Fibroblast of upper back skin (primary cell): ENCODE data around the gene IDI2.
"Not testable (repeated sequence)": the region's sequence is repeated elsewhere in the genome, so short reads cannot be mapped to it uniquely, and the experiment has no call there.

Source experiments
- DNase-seq: peaks from one replicate; pipeline ENCODE4 v3.0.0-alpha.2; 2013

IDI2 gene

GRCh38 chr10:1045415-1045814 is 19.8 kb upstream of the IDI2 start:
- DNase-seq = no peak

- no peak for DNase-seq
These were observed 19.3 kb upstream of the IDI2 start for GRCh38 chr10:1044964-1045363.

- DNase-seq = no peak
These were observed 18.5 kb upstream of the IDI2 start for GRCh38 chr10:1044146-1044545.

DNA sequence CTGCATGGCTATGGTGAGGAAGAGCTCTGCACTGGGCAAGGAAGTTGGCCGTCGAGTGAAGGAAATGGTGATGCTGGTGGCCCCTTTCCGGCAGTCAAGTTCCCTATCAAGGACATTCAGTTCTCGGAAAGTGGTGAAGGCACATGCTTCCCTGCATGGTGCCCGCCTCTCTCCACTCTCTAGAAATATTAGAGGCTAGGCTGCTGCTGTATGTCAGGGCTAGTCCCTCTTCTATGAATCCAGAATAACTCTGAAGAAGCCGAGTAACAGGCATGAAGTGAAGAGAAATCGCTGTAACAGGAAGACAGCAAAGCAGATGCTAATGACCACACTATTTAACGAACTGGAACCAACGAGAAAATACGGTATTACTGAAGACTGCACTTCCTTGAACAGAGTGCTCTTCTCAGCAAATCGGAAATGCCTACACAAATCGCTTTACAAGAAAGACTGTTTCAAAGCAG is 17.9 kb upstream of the IDI2 start:
- DNase-seq = no peak

GRCh38 chr10:1041514-1041913 is 15.9 kb upstream of the IDI2 start:
- no peak for DNase-seq

DNA sequence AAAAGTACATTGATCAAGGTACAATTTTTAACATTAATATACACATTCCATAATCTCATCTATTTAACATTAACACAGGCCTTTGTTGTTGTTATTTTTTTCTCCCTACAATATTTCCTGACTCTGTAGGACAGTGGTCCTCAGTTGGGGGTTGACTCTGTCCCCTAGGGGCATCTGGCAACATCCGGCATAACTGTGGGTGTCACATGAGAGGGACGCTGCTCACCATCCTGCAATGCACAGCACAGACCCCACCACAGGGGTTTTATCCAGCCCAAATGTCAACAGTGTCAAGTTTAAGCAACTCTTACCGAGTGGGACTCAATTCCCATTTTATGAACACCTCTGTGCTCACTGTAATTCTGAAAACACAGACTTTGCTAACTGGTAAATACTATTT is 14.5 kb upstream of the IDI2 start:
- no peak for DNase-seq

DNA sequence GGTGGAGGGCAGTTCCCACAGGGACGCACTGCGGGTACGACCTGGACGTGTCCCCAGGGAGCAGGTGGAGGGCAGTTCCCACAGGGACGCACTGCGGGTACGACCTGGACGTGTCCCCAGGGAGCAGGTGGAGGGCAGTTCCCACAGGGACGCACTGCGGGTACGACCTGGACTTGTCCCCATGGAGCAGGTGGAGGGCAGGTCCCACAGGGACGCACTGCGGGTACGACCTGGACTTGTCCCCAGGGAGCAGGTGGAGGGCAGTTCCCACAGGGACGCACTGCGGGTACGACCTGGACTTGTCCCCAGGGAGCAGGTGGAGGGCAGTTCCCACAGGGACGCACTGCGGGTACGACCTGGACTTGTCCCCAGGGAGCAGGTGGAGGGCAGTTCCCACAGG is 13.1 kb upstream of the IDI2 start:
- DNase-seq = not testable (repeated sequence)

DNA sequence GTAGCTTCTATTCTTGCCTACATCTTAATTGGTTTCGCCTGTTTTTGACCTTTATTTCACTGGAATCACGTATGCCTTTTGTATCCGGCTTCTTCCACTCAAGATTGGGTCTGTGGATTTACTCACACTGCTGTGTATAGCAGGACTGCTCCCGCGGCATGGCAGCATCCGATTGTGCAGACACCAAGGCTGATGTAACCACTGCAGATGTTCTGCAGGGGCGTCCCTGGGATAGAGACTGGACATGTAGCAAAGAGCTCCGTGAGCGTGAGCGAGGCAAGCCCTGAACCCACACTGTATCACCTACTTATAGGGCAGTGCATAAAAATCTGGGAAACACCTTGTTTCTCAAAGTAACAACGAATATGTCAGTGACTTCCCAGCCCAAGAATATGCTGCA is 11.4 kb upstream of the IDI2 start:
- no peak for DNase-seq

GRCh38 chr10:1036341-1036791 is 10.7 kb upstream of the IDI2 start:
- DNase-seq = peak; percentile 9

DNA sequence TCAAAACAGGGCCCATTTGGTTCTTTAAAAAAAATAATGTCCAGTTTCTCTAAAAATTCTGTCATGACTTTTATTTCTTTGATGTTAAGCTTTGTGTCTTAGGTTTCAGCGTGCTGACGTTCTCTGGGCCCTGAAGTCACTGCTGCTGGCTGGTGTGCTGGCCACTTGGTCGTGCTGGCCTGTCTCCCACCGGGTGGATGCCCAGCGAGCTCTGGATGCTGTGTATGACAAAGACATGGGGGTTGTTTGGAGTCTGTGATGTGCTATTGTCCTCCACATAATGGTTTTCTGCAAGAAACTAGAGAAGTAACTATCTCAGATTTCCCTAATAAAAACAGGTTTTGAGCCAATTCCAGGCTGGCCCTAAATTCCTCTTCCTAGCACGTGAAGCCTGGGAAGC is 9.5 kb upstream of the IDI2 start:
- DNase-seq = no peak

DNA sequence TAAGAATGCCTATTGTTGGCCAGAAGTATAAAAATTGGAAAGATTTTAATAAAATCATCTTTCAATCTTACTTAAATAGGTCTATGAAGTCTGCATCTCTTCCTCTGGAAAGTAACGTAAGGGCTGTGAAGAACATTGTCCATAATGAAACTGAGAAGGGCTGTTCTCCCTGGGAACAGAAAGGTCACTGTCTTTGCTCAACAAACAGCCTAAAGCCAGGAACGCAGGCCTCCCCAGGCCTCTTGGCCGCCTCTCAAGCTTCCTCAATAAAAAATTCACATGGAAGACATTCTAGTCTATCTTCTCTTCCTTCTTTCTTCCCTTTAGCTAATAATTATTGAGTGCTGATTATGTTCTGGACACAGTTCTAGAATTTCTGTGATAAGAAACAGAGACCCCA is 9.1 kb upstream of the IDI2 start:
- DNase-seq = no peak

DNA sequence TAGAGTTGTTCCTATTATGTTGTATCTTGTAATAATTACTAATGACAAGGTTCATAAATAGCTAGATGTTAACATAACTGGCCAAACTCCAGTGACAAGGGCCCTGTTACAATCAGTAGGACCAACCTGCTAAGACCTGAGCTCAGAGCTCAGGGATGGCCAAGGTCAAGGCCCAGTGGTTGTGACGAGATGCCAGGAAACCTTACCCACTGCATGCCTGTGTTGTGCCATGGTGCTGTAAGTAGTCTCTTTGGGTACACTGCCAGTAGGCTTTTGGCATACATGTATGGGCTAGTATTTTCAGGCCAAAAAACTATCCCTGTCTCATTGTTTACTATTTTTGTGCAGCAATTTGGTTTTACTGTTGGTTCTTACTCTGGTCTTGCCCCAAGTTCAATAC is 7.9 kb upstream of the IDI2 start:
- no peak for DNase-seq

- no peak for DNase-seq
These were observed 4.2 kb upstream of the IDI2 start for GRCh38 chr10:1029838-1030237.

DNA sequence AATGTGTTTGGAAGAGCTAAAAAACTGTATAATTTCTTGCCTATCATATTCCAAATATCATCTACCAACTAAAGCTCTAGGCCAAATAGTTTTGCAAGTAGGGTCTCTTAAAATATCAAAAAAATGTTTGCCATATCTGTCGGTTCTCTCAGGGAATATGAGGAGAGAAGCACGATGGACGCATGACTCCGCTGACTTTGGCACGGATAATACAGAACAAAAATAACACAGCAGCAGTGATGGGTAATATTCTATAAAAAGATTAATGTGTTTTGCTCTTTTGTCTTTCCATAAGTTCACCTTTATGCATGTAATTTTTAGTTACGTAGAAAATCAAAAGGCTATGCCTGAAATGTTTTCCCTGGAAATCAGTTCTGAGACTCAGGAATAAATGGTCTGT is 919 bp upstream of the IDI2 start:
- DNase-seq = no peak

DNA sequence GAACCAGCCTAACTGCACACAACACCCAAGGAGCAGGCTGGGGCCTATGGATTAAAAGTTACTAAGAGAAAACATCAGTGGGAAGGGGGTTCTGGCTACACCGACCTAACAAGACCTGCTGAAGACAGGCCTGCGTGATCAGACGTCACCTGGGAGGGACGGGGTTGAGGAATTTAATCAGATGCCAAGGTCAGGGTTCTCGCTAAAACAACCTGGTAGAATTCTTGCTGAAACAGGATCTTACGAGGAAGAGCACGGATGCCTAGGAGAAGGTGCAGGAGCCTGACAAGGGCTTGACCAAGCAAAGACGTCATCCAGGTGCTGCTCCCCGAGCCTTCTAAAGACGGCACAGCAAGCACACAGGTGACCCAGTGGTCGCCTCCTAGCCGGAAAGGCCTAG is 1.6 kb downstream of the IDI2 start:
- DNase-seq = no peak

DNA sequence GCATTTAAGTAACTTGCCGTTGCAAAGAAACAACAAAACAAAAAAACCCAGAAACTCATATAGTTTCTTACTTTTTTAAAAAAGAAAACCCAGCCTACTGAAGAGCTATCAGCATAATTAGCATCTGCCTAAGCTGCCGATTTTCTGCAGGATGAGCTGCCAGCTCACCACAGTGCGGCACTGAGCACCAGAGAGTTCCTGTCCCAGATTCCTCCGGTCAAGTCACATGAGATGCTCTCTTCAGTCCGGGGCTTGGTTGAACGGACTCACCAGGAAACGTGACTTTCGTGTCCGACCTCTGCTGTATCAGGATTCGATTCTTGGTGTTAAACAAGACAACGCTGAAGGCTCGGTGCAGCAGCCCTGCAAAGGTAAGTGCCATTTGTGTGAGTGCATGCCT is 3.2 kb downstream of the IDI2 start:
- DNase-seq = no peak

DNA sequence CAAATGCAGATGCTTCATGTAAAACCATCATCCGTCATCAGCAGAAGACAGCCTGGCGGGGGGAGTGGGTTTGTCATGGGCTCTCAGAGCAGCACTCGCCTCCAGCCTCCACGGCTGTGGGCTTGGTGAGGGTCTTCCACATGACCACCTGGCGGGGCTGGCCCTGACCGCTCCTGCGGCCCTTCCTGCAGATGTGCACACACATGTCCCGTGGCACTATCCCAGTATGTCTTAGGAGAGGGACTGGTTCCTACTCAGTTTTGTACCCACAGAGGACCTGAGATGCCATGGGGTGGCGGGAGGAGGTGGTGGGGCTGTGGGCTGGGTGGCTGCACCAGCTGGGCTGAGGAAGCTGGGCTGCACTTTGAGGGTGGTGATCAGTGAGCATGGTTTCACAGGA is 4.7 kb downstream of the IDI2 start:
- no peak for DNase-seq

DNA sequence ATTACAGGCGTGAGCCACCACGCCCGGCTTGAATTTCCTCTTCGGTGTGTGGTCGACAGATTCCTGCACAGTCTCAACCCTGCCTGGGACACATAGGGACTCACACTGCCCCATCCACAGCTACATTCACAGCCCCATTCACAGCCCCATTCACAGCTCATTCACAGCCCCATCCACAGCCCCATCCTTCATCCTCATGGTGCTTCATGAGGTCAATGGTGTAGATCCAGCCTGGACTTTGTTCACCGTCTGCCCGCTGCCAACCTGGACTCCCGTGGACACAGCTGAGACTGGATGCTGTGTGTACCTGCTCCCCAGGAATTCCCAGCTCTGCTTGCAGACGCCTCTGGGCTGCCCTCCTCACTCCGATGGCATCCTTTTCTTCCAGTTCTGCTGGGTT is 5.2 kb downstream of the IDI2 start:
- no peak for DNase-seq

- DNase-seq = no peak
These were observed 6.3 kb downstream of the IDI2 start for GRCh38 chr10:1019362-1019761.

DNA sequence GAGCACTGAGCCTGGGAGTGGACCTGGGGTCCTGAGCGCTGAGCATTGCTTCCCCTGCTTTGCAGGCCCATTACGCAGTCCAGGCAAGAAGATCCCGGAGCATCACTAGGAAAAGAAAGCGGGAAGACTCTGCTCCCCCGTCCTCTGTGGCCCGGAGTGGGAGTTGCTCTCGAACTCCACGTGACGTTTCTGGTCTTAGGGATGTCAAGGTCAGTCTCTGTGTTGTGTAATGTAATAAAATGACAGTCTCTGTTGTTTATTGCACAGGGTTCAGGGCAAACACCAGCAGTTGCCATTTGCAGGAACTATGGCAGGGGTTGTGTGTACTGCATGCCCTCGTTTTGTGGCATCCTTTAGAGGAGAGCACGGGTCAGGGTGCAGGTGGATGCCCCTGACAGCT is 10.0 kb downstream of the IDI2 start:
- no peak for DNase-seq

DNA sequence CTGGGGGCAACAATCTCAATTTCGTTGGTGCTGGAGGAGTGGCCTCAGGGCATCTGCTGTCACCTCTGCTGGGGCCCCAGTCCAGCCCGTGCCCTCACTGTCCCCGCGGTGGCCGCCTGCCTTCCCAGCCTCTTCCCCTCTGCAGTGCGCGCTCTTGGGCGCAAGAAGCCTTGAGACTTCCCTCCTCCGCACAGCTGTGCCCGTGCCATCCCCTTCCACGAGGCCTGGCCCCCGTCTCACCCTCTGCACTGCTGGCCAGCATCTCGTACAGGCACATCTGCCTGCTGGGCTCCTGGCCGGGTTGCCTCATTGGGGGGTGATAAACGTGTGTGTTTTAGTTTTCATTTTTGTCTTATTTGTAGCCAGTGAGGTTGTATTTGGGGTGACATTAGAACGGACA is 14.0 kb downstream of the IDI2 start:
- DNase-seq = no peak

DNA sequence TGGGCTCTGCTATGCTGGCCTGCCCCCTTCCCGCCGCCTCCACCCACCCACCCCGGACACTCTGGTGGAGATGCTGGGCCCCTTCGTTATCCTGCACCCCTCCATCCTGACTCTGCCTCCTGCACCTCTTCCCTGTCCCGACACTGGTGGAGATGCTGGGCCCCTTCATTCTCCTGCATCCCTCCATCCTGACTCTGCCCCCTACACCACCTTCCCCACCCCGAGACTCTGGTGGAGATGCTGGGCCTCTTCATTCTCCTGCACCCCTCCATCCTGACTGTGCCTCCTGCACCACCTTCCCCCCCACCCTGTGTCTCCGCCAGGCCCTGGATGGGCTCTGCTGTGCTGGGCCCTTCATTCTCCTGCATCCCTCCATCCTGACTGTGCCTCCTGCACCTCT is 15.0 kb downstream of the IDI2 start:
- no peak for DNase-seq

DNA sequence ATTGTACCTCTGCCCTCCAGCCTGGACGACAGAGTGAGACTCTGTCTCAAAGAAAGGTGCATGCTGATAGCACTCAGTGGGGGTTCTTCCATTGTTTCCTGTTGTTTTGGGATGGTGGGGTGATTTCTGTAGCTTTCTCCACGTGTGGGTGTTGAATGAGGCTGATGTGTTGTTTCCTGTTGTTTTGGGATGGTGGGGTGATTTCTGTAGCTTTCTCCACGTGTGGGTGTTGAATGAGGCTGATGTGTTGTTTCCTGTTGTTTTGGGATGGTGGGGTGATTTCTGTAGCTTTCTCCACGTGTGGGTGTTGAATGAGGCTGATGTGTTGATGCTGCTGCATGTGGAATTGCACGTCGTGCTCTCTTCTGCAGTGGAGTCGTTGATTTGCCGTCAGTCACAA is 15.7 kb downstream of the IDI2 start:
- not testable (repeated sequence) for DNase-seq

DNA sequence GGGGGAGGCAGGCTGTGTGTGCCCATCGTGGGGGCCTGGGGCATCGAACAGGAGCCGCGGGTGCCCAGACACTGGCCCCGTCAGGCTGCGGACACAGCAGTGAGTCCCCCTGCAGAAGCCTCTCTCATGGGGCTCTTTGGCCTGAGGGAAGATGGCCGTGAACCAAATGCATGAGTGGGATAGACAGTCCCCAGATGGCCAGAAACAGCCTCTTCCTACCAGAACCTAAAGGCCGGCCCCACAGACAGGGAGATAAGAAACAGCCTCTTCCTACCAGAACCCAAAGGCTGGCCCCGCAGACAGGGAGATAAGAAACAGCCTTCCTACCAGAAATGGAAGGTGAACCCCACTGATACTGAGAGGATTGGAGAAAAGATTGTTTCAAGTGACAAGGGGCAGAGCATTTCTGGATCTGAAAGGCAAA is 16.6 kb downstream of the IDI2 start:
- no peak for DNase-seq

- no peak for DNase-seq
These were observed 18.1 kb downstream of the IDI2 start for GRCh38 chr10:1007583-1007982.

DNA sequence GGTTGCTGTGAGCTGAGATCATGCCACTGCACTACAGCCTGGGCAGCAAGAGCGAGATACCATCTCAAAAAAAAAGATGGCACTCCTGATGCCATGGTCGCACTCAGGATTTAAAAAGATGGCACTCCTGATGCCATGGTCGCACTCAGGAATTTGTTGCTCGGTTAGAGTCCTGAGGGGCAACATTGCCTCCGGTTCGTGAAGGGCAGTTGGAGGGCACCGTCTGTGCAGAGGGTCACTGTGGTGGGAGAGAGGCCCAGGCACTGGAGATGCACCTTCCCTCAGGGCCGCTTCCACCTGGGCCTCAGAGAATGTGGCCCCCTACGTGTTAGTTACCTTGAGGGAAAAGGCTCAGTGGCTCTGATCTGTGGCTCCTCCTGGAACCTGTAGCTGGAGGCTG is 19.1 kb downstream of the IDI2 start:
- DNase-seq = no peak
